ENCODE measurements around the gene BBS12.
A peak's percentile ranks its signal among the peaks of the same experiment; 100 is the strongest.

The BBS12 gene

GRCh38 chr4:122712782-122713181 is 19.7 kb upstream of the BBS12 start:
- no peak for DNase-seq

GRCh38 chr4:122715221-122715620 is 17.3 kb upstream of the BBS12 start:
- no peak for DNase-seq

- DNase-seq = peak in 45 of 56 donors; percentile 1 to 84 (median 19)
These were observed 15.6 kb upstream of the BBS12 start for GRCh38 chr4:122716825-122717448.

GRCh38 chr4:122718281-122718680 is 14.2 kb upstream of the BBS12 start:
- DNase-seq = no peak

- DNase-seq = no peak
These were observed 10.2 kb upstream of the BBS12 start for GRCh38 chr4:122722256-122722655.

- DNase-seq = no peak
These were observed 3.6 kb upstream of the BBS12 start for GRCh38 chr4:122728856-122729255.

- DNase-seq = no peak
These were observed 828 bp upstream of the BBS12 start for GRCh38 chr4:122731676-122732075.

GRCh38 chr4:122733787-122734120 is 1.2 kb downstream of the BBS12 start:
- no peak for DNase-seq

- no peak for DNase-seq
These were observed 6.7 kb downstream of the BBS12 start for GRCh38 chr4:122739174-122739573.

- no peak for DNase-seq
These were observed 10.7 kb downstream of the BBS12 start for GRCh38 chr4:122742933-122743829.

- no peak for DNase-seq
These were observed 11.7 kb downstream of the BBS12 start for GRCh38 chr4:122744229-122744628.

- no peak for DNase-seq
These were observed 14.0 kb downstream of the BBS12 start for GRCh38 chr4:122746485-122746965.

GRCh38 chr4:122747068-122747467 is 14.6 kb downstream of the BBS12 start:
- no peak for DNase-seq

GRCh38 chr4:122747883-122748282 is 15.4 kb downstream of the BBS12 start:
- DNase-seq = no peak

GRCh38 chr4:122749704-122750454 is 17.4 kb downstream of the BBS12 start:
- no peak for DNase-seq

- no peak for DNase-seq
These were observed 23.2 kb downstream of the BBS12 start for GRCh38 chr4:122755675-122756074.

GRCh38 chr4:122758033-122758432 is 25.5 kb downstream of the BBS12 start:
- no peak for DNase-seq

- DNase-seq = no peak
These were observed 27.3 kb downstream of the BBS12 start for GRCh38 chr4:122759639-122760310.

- peak in 2 of 56 donors; percentile 2 to 13 for DNase-seq
These were observed 30.0 kb downstream of the BBS12 start for GRCh38 chr4:122762520-122762919.

GRCh38 chr4:122762966-122763716 is 30.6 kb downstream of the BBS12 start:
- DNase-seq = no peak

All from nucleus accumbens (tissue), 56 donors.